Loucy (cell line): ENCODE data around the gene SLC6A13.

Experiments used
- H2AFZ ChIP-seq: fragments of 200-600 bp; sonication (generic); 2 replicates; pipeline ENCODE4 v1.6.0; 2016; ENCODE audit warnings: antibody characterized with exemption, mild to moderate bottlenecking, low read length, moderate library complexity
- H3F3A ChIP-seq: fragments of 200-600 bp; 2 replicates; pipeline ENCODE4 v1.6.0; 2016; ENCODE audit warnings: antibody characterized with exemption, low read depth, mild to moderate bottlenecking
- H3K27me3 ChIP-seq: fragments of 200-600 bp; sonication (generic); 2 replicates; pipeline ENCODE4 v1.6.1; 2014; ENCODE audit warnings: low read length, mild to moderate bottlenecking; ENCODE audit not compliant: insufficient read depth, poor library complexity, severe bottlenecking
- H3K36me3 ChIP-seq: fragments of 200-600 bp; sonication (generic); 2 replicates; pipeline ENCODE4 v1.6.1; 2016; ENCODE audit warnings: low read length; ENCODE audit not compliant: insufficient read depth
- H3K4me1 ChIP-seq: fragments of 200-600 bp; sonication (generic); 2 replicates; pipeline ENCODE4 v1.5.1; 2014; ENCODE audit warnings: low read length, mild to moderate bottlenecking; ENCODE audit not compliant: insufficient read depth, poor library complexity, severe bottlenecking
- H3K4me2 ChIP-seq: fragments of 200-600 bp; sonication (generic); 2 replicates; pipeline ENCODE4 v1.6.0; 2014; ENCODE audit warnings: antibody characterized with exemption, low read length, low read depth, mild to moderate bottlenecking; ENCODE audit not compliant: poor library complexity, severe bottlenecking
- H3K4me3 ChIP-seq: fragments of 200-600 bp; sonication (generic); 2 replicates; pipeline ENCODE4 v1.5.1; 2014; ENCODE audit warnings: low read length, mild to moderate bottlenecking, mixed read lengths; ENCODE audit not compliant: poor library complexity, severe bottlenecking
- H3K79me2 ChIP-seq: fragments of 200-600 bp; sonication (generic); 2 replicates; pipeline ENCODE4 v1.6.1; 2014; ENCODE audit warnings: low read length; ENCODE audit not compliant: insufficient read depth
- H3K9ac ChIP-seq: fragments of 200-600 bp; sonication (generic); 2 replicates; pipeline ENCODE4 v1.6.0; 2014; ENCODE audit warnings: mild to moderate bottlenecking, low read depth, low read length, moderate library complexity; ENCODE audit not compliant: poor library complexity, severe bottlenecking
- H3K9me2 ChIP-seq: fragments of 200-600 bp; sonication (generic); replicated peaks from 2 replicates; pipeline ENCODE4 v1.6.1; 2016; ENCODE audit warnings: low read depth, low read length, mixed read lengths
- H3K9me3 ChIP-seq: fragments of 200-600 bp; sonication (generic); 2 replicates; pipeline ENCODE4 v1.6.1; 2014; ENCODE audit warnings: mild to moderate bottlenecking, antibody characterized with exemption, low read length, low read depth; ENCODE audit not compliant: insufficient read depth
- H4K20me1 ChIP-seq: fragments of 200-600 bp; sonication (generic); 2 replicates; pipeline ENCODE4 v1.6.0; 2014; ENCODE audit warnings: antibody characterized with exemption, low read length, mild to moderate bottlenecking; ENCODE audit not compliant: insufficient read depth, poor library complexity, severe bottlenecking
- EZH2phosphoT487 ChIP-seq: fragments of 200-600 bp; IDR thresholded peaks from 2 replicates; pipeline ENCODE4 v1.6.1; 2018; ENCODE audit warnings: antibody characterized with exemption, mild to moderate bottlenecking, moderate library complexity, borderline replicate concordance
- TF ChIP-seq, protein P1 (sequence below): fragments of 200-600 bp; sonication (generic); conservative IDR thresholded peaks from 2 replicates; pipeline ENCODE4 v1.5.1; 2014; ENCODE audit warnings: mild to moderate bottlenecking, antibody characterized with exemption, low read length

The SLC6A13 gene

DNA sequence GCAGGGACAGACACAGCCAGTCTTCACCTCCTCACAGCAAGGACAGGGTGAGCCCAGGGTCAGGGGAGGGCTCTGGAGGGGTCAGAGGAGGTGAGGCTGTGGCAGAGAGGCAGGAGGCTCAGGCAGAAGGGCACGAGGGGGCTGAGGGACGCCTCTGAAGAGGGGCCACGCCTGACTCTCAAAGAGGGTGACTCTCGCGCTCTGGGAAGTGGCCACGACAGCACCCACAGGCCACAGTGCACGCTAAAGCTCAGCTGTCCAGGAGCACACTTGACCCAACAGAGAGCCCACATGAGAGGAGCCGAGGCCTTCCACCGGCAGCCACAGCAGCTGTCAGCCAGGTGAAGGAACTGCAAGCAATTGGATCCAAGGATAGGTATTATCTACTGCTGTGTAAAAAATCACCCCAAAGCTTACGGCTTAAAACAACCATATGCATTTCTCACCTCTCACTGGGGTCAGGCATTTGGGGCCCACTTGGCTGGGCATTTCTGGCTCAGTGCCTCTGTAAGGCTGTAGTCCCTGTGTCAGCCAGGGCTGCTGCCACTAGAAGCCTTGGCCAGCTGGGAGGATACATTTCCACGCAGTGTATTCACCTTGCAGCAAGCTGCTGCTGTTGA, 76.5 kb downstream of the SLC6A13 start:
- H3K79me2 ChIP-seq, result no peaks in the 10 kb centered on the region
- H3K4me2 ChIP-seq, result no peak overlapping the region
- no peaks in the 10 kb centered on the region for H3K9me3 ChIP-seq
- H3K36me3 ChIP-seq, result no peaks in the 10 kb centered on the region
- TF ChIP-seq, protein P1, sequence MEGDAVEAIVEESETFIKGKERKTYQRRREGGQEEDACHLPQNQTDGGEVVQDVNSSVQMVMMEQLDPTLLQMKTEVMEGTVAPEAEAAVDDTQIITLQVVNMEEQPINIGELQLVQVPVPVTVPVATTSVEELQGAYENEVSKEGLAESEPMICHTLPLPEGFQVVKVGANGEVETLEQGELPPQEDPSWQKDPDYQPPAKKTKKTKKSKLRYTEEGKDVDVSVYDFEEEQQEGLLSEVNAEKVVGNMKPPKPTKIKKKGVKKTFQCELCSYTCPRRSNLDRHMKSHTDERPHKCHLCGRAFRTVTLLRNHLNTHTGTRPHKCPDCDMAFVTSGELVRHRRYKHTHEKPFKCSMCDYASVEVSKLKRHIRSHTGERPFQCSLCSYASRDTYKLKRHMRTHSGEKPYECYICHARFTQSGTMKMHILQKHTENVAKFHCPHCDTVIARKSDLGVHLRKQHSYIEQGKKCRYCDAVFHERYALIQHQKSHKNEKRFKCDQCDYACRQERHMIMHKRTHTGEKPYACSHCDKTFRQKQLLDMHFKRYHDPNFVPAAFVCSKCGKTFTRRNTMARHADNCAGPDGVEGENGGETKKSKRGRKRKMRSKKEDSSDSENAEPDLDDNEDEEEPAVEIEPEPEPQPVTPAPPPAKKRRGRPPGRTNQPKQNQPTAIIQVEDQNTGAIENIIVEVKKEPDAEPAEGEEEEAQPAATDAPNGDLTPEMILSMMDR, result no peak
- TF ChIP-seq EZH2phosphoT487, result no peak
- no peaks in the 10 kb centered on the region for H3F3A ChIP-seq
- no peaks in the 10 kb centered on the region for H3K9me2 ChIP-seq
- no peaks in the 10 kb centered on the region for H4K20me1 ChIP-seq
- no peak overlapping the region for H3K9ac ChIP-seq
- no peak overlapping the region for H2AFZ ChIP-seq
- H3K27me3 ChIP-seq, result no peaks in the 10 kb centered on the region
- peaks cover 37% of the 10 kb centered on the region for H3K4me1 ChIP-seq
- H3K4me3 ChIP-seq, result no peak overlapping the region

DNA sequence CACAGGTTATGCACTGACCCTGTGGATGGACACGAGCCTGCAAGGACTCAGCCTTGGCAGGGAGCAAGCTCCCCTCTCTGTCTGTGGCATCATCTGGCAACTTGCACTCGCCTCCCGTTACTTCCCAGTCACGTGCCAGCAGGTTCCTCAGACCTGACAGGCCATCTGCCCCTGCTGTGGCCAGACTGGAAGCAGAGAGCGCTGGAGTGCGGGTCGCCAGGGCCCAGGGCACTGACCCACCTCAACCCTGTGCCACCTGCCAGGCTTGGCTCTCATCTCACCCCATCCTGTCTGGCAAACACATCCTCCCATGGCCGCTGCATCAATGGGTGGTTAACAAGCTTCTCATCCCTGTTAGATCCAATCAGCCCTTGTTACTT, 77.1 kb downstream of the SLC6A13 start:
- no peak overlapping the region for H3K4me2 ChIP-seq

DNA sequence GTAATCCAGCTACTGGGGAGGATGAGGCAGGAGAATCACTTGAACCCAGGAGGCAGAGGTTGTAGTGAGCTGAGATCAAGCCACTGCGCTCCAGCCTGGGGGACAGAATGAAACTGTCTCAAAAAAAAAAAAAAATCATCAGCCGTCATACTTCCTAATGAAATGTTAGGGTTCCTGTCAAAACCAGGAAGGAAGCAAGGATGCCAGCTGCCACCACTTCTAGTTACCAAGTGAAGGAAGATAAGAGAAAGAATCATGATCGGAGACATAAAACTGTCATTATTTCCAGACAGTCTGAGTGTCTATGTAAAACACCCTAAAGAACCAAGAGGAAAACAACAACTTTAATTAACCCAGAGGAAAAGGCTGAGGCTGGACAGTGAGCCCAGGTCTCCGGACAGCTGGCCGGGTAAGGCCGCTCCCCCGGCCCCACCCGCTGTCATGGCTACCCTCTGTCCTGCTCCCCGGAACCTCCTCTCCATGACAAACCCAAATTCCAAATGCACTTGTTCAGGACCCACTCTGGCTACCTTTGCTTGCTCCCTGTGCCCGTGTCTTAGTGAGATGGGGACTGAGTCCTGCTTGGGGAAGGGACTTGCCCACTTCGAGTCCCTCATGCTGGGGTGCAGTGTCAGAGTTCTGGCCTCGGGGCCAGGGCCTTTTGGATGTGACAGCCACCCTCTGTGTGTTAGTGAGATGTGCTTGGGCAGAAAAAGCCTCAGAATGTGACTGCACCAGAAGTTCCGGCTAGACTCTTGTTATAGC, 77.6 kb downstream of the SLC6A13 start:
- peak overlapping the region; percentile 3 for H3K9ac ChIP-seq
- H3F3A ChIP-seq, result no peaks in the 10 kb centered on the region
- H3K9me2 ChIP-seq, result no peaks in the 10 kb centered on the region
- no peak for TF ChIP-seq EZH2phosphoT487
- TF ChIP-seq, protein P1, result no peak
- H4K20me1 ChIP-seq, result no peaks in the 10 kb centered on the region
- H3K27me3 ChIP-seq, result no peaks in the 10 kb centered on the region
- no peaks in the 10 kb centered on the region for H3K9me3 ChIP-seq
- H2AFZ ChIP-seq, result no peak overlapping the region
- no peaks in the 10 kb centered on the region for H3K36me3 ChIP-seq
- H3K4me3 ChIP-seq, result no peak overlapping the region
- H3K4me1 ChIP-seq, result peaks cover 48% of the 10 kb centered on the region
- no peak overlapping the region for H3K4me2 ChIP-seq
- H3K79me2 ChIP-seq, result no peaks in the 10 kb centered on the region

More for the DNA sequence above, 77.1 kb downstream of the SLC6A13 start:
- Histone ChIP-seq H3K79me2 (no peaks in the 10 kb centered on the region), H3K27me3 (no peaks in the 10 kb centered on the region), H3K9me3 (no peaks in the 10 kb centered on the region), H3K4me3 (no peak overlapping the region), H2AFZ (no peak overlapping the region), H3F3A (no peaks in the 10 kb centered on the region), H3K9me2 (no peaks in the 10 kb centered on the region), H3K36me3 (no peaks in the 10 kb centered on the region), H3K4me1 (peaks cover 43% of the 10 kb centered on the region), H3K9ac (peak overlapping the region; percentile 3), H4K20me1 (no peaks in the 10 kb centered on the region)
- TF ChIP-seq, protein P1, result no peak
- no peak for TF ChIP-seq EZH2phosphoT487
